ENCODE data around the gene APOA4.

GRCh38 chr11:116868066-116868465 lies 45.0 kb upstream of the APOA4 start:
- TF ChIP-seq, protein P1, sequence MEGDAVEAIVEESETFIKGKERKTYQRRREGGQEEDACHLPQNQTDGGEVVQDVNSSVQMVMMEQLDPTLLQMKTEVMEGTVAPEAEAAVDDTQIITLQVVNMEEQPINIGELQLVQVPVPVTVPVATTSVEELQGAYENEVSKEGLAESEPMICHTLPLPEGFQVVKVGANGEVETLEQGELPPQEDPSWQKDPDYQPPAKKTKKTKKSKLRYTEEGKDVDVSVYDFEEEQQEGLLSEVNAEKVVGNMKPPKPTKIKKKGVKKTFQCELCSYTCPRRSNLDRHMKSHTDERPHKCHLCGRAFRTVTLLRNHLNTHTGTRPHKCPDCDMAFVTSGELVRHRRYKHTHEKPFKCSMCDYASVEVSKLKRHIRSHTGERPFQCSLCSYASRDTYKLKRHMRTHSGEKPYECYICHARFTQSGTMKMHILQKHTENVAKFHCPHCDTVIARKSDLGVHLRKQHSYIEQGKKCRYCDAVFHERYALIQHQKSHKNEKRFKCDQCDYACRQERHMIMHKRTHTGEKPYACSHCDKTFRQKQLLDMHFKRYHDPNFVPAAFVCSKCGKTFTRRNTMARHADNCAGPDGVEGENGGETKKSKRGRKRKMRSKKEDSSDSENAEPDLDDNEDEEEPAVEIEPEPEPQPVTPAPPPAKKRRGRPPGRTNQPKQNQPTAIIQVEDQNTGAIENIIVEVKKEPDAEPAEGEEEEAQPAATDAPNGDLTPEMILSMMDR (IDR thresholded peaks at IDR 0.05) = no peak
- TF ChIP-seq PHF8 (IDR thresholded peaks at IDR 0.05; ENCODE audit: borderline replicate concordance, low read depth) (no peak), POLR2A (IDR thresholded peaks at IDR 0.05; ENCODE audit: low read length) (no peak)
